NCI-H2227 (cell line): ENCODE data around the gene SRC.

Source experiments
- DNase-seq: peaks from one replicate; lab custom pipeline; 2025; ENCODE audit not compliant: unreplicated experiment; lab: John Stamatoyannopoulos, UW

SRC gene

GRCh38 chr20:37421988-37422387 lies 76.0 kb downstream of the SRC start:
- peak; percentile 61 for DNase-seq

- no peak for DNase-seq
Measured at GRCh38 chr20:37422791-37423286, 76.9 kb downstream of the SRC start.

- no peak for DNase-seq
Measured at GRCh38 chr20:37423545-37423944, 77.6 kb downstream of the SRC start.

GRCh38 chr20:37424062-37424851 lies 78.3 kb downstream of the SRC start:
- DNase-seq, result no peak

- DNase-seq, result no peak
Measured at GRCh38 chr20:37425103-37425625, 79.2 kb downstream of the SRC start.

GRCh38 chr20:37426106-37426505 lies 80.2 kb downstream of the SRC start:
- no peak for DNase-seq

- no peak for DNase-seq
Measured at GRCh38 chr20:37426978-37427377, 81.0 kb downstream of the SRC start.

GRCh38 chr20:37430044-37430443 lies 84.1 kb downstream of the SRC start:
- no peak for DNase-seq

GRCh38 chr20:37430778-37431460 lies 85.0 kb downstream of the SRC start:
- peak; percentile 32 for DNase-seq

- DNase-seq, result no peak
Measured at GRCh38 chr20:37431786-37432185, 85.8 kb downstream of the SRC start.

GRCh38 chr20:37432606-37433005 lies 86.7 kb downstream of the SRC start:
- DNase-seq, result no peak

- no peak for DNase-seq
Measured at GRCh38 chr20:37435607-37436006, 89.7 kb downstream of the SRC start.

GRCh38 chr20:37436527-37437186 lies 90.7 kb downstream of the SRC start:
- DNase-seq, result no peak

GRCh38 chr20:37437676-37438075 lies 91.7 kb downstream of the SRC start:
- DNase-seq, result no peak

- DNase-seq, result no peak
Measured at GRCh38 chr20:37438464-37439222, 92.7 kb downstream of the SRC start.

GRCh38 chr20:37439223-37439933 lies 93.4 kb downstream of the SRC start:
- DNase-seq, result no peak

GRCh38 chr20:37441023-37441422 lies 95.1 kb downstream of the SRC start:
- DNase-seq, result no peak

- DNase-seq, result no peak
Measured at GRCh38 chr20:37442547-37442946, 96.6 kb downstream of the SRC start.

- no peak for DNase-seq
Measured at GRCh38 chr20:37442986-37443385, 97.0 kb downstream of the SRC start.

- no peak for DNase-seq
Measured at GRCh38 chr20:37443596-37443995, 97.7 kb downstream of the SRC start.
